HUDEP-2 (cell line): Measurements from ENCODE around the gene USP17L28.
A peak's percentile ranks its signal among the peaks of the same experiment; 100 is the strongest.
"Not testable (repeated sequence)": the region's sequence is repeated elsewhere in the genome, so short reads cannot be mapped to it uniquely, and the experiment has no call there.

Experiments
- DNase-seq, 76 experiments: peaks; one replicate each; lab custom pipeline; 2025; ENCODE audit not compliant: unreplicated experiment in 76 of 76; lab: John Stamatoyannopoulos, UW

The USP17L28 gene, protein sequence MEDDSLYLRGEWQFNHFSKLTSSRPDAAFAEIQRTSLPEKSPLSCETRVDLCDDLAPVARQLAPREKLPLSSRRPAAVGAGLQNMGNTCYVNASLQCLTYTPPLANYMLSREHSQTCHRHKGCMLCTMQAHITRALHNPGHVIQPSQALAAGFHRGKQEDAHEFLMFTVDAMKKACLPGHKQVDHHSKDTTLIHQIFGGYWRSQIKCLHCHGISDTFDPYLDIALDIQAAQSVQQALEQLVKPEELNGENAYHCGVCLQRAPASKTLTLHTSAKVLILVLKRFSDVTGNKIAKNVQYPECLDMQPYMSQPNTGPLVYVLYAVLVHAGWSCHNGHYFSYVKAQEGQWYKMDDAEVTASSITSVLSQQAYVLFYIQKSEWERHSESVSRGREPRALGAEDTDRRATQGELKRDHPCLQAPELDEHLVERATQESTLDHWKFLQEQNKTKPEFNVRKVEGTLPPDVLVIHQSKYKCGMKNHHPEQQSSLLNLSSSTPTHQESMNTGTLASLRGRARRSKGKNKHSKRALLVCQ

DNA sequence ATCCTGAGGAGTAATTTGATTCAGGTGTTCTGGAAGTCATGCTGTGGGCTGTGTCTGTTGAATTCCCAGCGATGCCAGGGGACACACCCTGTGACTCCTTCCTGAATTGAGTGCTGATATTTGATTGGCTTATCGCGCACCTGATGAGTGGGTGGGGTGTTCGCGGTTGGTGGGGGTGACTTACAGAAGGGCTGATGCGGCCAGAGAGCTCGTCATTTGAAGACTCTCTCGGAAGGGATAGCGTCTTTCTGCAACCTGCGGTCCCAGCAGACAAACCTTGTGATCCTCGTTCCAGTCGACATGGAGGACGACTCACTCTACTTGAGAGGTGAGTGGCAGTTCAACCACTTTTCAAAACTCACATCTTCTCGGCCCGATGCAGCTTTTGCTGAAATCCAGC, at the start of gene USP17L28:
Gene USP17L28 (plus strand): TSS at position 301 of the 400 bp plus-strand sequence. CDS start 0 bp downstream, at position 301.
- not testable (repeated sequence) for DNase-seq

DNA sequence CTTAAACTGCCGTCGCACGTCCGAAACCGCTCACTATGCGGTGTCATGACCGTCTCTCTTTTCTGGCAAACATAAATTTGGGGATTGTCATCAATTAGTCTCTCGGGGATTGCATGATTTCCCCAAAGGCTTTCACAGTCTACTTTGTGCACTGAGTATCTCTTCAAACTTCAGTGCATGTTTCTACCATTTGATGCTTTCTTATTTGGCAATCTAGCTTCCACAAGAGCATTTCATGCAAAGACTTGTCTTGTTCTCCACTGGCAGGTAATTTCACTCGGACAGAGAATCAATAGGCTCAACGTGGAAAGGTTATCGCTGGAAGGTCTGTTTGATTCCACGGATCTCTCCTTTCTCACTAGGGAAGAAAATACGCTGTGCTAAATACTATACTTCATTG, 24.5 kb upstream of the USP17L28 start:
- not testable (repeated sequence) for DNase-seq

DNA sequence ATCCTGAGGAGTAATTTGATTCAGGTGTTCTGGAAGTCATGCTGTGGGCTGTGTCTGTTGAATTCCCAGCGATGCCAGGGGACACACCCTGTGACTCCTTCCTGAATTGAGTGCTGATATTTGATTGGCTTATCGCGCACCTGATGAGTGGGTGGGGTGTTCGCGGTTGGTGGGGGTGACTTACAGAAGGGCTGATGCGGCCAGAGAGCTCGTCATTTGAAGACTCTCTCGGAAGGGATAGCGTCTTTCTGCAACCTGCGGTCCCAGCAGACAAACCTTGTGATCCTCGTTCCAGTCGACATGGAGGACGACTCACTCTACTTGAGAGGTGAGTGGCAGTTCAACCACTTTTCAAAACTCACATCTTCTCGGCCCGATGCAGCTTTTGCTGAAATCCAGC, 23.8 kb upstream of the USP17L28 start, which contains the start of gene USP17L24:
Gene USP17L24 (plus strand): TSS at position 301 of the 400 bp plus-strand sequence. CDS start 0 bp downstream, at position 301.
- DNase-seq = not testable (repeated sequence)

- DNase-seq = not testable (repeated sequence)
These were observed 19.1 kb upstream of the USP17L28 start, which contains the start of gene USP17L25 for GRCh38 chr4:9329611-9330010. TSS of gene USP17L25 (plus strand) at chr4:9329911. CDS start at chr4:9329911, 0 bp downstream.

DNA sequence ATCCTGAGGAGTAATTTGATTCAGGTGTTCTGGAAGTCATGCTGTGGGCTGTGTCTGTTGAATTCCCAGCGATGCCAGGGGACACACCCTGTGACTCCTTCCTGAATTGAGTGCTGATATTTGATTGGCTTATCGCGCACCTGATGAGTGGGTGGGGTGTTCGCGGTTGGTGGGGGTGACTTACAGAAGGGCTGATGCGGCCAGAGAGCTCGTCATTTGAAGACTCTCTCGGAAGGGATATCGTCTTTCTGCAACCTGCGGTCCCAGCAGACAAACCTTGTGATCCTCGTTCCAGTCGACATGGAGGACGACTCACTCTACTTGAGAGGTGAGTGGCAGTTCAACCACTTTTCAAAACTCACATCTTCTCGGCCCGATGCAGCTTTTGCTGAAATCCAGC, 14.3 kb upstream of the USP17L28 start, which contains the start of gene USP17L26:
Gene USP17L26 (plus strand): TSS at position 301 of the 400 bp plus-strand sequence. CDS start 0 bp downstream, at position 301.
- DNase-seq = not testable (repeated sequence)

- DNase-seq = not testable (repeated sequence)
These were observed 9.6 kb upstream of the USP17L28 start, which contains the start of gene USP17L5 for GRCh38 chr4:9339103-9339502. TSS of gene USP17L5 (plus strand) at chr4:9339403. CDS start at chr4:9339403, 0 bp downstream.

GRCh38 chr4:9343848-9344247, 4.8 kb upstream of the USP17L28 start, which contains the start of gene USP17L27:
TSS of gene USP17L27 (plus strand) at chr4:9344148. CDS start at chr4:9344148, 0 bp downstream.
- DNase-seq = not testable (repeated sequence)

DNA sequence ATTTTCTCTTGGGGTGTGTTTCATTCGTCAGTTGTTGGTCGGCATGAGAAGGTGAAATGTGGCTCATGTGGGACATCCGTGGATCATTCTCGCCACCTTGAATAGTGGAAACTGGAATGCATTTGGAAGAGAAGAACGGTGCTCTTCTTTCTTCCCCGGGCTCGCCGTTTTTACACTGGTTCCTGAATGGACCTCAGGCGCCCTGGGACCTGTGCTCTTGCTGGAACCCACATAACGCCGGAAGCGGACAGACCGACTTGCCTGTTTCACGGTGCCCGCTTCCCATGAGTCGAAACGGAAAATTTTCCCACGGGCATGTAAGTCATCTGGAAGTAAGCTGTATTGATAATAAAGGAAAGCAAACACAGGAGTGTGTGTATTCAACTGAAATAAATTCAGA, 2.2 kb downstream of the USP17L28 start:
- DNase-seq = not testable (repeated sequence)

DNA sequence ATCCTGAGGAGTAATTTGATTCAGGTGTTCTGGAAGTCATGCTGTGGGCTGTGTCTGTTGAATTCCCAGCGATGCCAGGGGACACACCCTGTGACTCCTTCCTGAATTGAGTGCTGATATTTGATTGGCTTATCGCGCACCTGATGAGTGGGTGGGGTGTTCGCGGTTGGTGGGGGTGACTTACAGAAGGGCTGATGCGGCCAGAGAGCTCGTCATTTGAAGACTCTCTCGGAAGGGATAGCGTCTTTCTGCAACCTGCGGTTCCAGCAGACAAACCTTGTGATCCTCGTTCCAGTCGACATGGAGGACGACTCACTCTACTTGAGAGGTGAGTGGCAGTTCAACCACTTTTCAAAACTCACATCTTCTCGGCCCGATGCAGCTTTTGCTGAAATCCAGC, 4.6 kb downstream of the USP17L28 start, which contains the start of gene USP17L29:
Gene USP17L29 (plus strand): TSS at position 301 of the 400 bp plus-strand sequence. CDS start 0 bp downstream, at position 301.
- DNase-seq = not testable (repeated sequence)

GRCh38 chr4:9362829-9363228, 14.1 kb downstream of the USP17L28 start, which contains the start of gene USP17L30:
TSS of gene USP17L30 (plus strand) at chr4:9363129. CDS start at chr4:9363129, 0 bp downstream.
- not testable (repeated sequence) for DNase-seq

DNA sequence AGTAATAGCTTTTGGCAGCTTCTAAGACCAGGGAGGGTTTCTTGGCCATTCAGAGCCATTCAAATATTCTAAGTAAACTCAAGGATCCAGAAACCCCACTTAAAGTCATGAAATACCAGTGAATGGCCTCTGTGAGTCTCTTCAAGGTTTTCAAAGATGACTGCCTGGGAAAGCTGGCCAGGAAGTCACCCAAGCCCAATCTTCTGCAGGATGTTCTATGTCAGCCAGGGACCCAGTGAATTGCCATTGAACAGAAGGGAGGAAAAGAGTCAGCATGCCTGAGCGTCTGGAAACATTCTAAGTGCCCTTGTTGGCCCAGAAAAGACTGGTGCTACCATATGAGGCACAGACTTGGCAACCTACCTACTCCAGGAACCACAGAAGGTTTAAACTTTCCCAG, 31.2 kb downstream of the USP17L28 start:
- DNase-seq = not testable (repeated sequence)

- peak in 14 of 76 experiments; percentile 1 to 37 (median 16) for DNase-seq
These were observed 32.4 kb downstream of the USP17L28 start for GRCh38 chr4:9381012-9381534.

DNA sequence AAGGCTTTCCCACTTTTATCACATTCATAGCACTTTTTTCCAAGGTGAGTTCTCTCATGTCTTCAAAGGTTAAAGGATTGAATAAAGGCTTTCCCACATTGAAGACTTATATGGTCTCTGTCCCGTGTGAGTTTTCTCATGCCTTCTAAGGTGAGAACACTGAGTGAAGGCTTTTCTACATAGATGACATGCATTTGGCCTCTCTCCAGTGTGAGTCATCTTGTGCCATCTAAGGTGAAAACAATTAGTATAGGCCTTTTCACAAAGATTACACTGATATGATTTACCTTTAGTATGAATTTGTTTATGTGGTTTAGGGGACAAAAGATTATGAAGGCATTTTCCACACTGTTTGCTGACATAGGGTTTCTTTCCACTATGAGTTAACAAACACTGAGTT, 35.4 kb downstream of the USP17L28 start:
- DNase-seq = no peak

- not testable (repeated sequence) for DNase-seq
These were observed 40.3 kb downstream of the USP17L28 start for GRCh38 chr4:9389001-9389400.
